ENCODE data around the gene MERTK. TPM values are rescaled to one million over a fixed set of nuclear protein-coding genes. Genes with fewer than 3 reads are reported as not detected.
A peak's percentile ranks its signal among the peaks of the same experiment; 100 is the strongest.

MERTK gene
- total and polyA plus RNA-seq, 2 experiments from 2014 or later, result 16.4 to 29.6 TPM

DNA sequence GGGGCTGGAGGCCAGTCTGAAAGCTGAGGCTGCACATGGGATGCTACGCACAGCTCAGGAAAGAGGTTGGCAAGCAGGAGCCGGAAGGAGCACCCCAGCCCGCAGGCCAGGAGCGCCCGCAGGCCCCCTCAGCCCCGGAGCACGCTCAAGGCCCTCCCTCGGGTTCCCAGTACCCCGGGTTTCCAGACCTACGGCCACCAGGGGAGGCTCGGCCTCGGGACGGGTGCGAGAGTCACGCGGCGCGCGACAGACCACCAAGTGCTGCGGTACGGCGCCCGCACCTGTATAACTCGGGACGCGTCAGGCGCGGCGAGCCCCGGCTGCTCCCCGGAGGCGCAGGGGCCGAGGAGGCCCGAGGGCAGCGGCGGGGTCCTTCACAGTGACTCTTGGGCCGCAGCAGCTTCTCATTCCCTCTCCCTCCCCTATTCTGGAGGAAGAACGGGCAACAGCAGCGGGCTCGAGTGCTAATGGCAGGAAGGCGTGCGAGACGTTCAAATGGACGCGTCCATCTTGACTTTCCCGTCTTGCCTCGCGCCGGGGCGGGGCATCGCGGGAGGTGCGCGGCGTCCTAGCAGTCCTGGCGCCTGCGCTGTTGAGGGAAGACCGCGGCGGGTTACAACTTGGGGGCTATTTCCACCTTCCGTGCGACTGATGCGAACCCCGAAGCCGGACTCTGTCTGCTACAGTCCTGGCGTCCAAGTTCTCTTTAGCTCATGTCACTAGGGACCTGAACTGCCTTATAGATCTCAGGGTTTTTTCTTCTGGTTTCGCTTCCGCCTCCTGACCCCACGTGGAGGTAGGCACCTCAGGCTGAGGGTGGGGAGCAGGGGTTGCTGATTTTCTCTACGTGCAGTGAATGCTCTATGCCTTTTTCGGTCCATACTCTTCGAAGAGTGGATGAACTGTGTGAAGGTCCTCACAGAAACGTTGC is 14.5 kb upstream of the MERTK start, which contains the start of gene ANAPC1:
TSS of gene ANAPC1 (minus strand) at position 533 of the 931 bp plus-strand sequence. CDS start 3,368 bp downstream, outside the sequence.
- no peaks in the 10 kb centered on the region for H3K9me2 ChIP-seq (replicated peaks; ENCODE audit: insufficient read depth)
- H3K4me2 ChIP-seq, result peak within 1 kb of the TSS; percentile 95
- H4K20me1 ChIP-seq (ENCODE audit: insufficient read depth, poor library complexity, severe bottlenecking), result peaks cover 2% of the 10 kb centered on the region
- peak within 1 kb of the TSS; percentile 82 for H2AFZ ChIP-seq
- H3K27ac ChIP-seq, result peak within 1 kb of the TSS; percentile 88
- peak within 1 kb of the TSS; percentile 96 for H3K4me3 ChIP-seq
- peaks cover 24% of the 10 kb centered on the region for H3K79me2 ChIP-seq
- H3K4me1 ChIP-seq (ENCODE audit: insufficient read depth), result no peaks in the 10 kb centered on the region
- WGBS (ENCODE audit: low lambda C conversion rate, missing lambda C conversion rate), result under 1% methylated on average over 73 of the region's 73 CpGs
- H3K27me3 ChIP-seq, result no peaks in the 10 kb centered on the region
- H3K36me3 ChIP-seq (replicated peaks; ENCODE audit: insufficient read depth, low read depth), result no peaks in the 10 kb centered on the region
- H3K9me3 ChIP-seq (ENCODE audit: low read depth), result no peaks in the 10 kb centered on the region
- TF ChIP-seq CTCF (IDR thresholded peaks at IDR 0.05; ENCODE audit: poor library complexity) (no peak), EZH2 (IDR thresholded peaks at IDR 0.05; ENCODE audit: borderline replicate concordance) (no peak), EZH2phosphoT487 (IDR thresholded peaks at IDR 0.05; ENCODE audit: low read depth, severe bottlenecking, unreplicated experiment) (no peak)
- DNase-seq (ENCODE audit: low spot score), result peak; percentile 94

- 31% methylated on average over 11 of the region's 11 CpGs for WGBS (ENCODE audit: low lambda C conversion rate, missing lambda C conversion rate)
- TF ChIP-seq CTCF (IDR thresholded peaks at IDR 0.05; ENCODE audit: poor library complexity) (peak; percentile 5), EZH2phosphoT487 (IDR thresholded peaks at IDR 0.05; ENCODE audit: low read depth, severe bottlenecking, unreplicated experiment) (no peak), EZH2 (IDR thresholded peaks at IDR 0.05; ENCODE audit: borderline replicate concordance) (no peak)
- Histone ChIP-seq H3K79me2 (peaks cover 24% of the 10 kb centered on the region), H3K4me1 (ENCODE audit: insufficient read depth) (no peaks in the 10 kb centered on the region), H3K27ac (peak overlapping the region; percentile 88), H3K36me3 (replicated peaks; ENCODE audit: insufficient read depth, low read depth) (no peaks in the 10 kb centered on the region), H3K27me3 (no peaks in the 10 kb centered on the region), H3K9me3 (ENCODE audit: low read depth) (no peaks in the 10 kb centered on the region), H3K4me2 (peak overlapping the region; percentile 79), H4K20me1 (ENCODE audit: insufficient read depth, poor library complexity, severe bottlenecking) (peaks cover 2% of the 10 kb centered on the region), H3K9me2 (replicated peaks; ENCODE audit: insufficient read depth) (no peaks in the 10 kb centered on the region), H2AFZ (peak overlapping the region; percentile 82), H3K4me3 (peak overlapping the region; percentile 96)
- DNase-seq (ENCODE audit: low spot score), result no peak
Measured at GRCh38 chr2:111884592-111884964, 13.8 kb upstream of the MERTK start.

DNA sequence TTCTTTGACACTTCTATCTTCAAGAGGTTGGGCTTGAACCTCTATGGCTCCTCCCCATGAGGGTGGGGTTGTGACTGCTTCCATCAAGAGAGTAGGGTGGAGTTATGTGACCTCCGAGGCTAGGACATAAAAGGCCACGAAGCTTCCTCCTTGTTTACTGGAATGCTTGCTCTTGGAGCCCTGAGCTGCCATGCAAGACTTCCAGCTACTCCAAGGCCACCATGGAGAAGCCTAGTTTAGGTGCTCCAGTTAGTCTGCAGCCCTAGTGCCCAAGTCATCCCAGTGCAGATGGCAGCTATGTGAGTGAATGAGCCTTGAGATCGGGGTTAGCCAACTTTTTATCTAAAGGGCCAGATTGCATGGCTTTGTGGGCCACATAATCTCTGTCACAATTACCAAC is 2.4 kb upstream of the MERTK start:
- Histone ChIP-seq H3K4me2 (no peak overlapping the region), H4K20me1 (ENCODE audit: insufficient read depth, poor library complexity, severe bottlenecking) (no peaks in the 10 kb centered on the region), H3K9me2 (replicated peaks; ENCODE audit: insufficient read depth) (no peaks in the 10 kb centered on the region), H3K9me3 (ENCODE audit: low read depth) (no peaks in the 10 kb centered on the region), H3K79me2 (peaks cover 25% of the 10 kb centered on the region), H3K36me3 (replicated peaks; ENCODE audit: insufficient read depth, low read depth) (no peaks in the 10 kb centered on the region), H2AFZ (no peak overlapping the region), H3K27me3 (no peaks in the 10 kb centered on the region), H3K4me3 (no peak overlapping the region), H3K27ac (no peak overlapping the region), H3K4me1 (ENCODE audit: insufficient read depth) (peaks cover 9% of the 10 kb centered on the region)
- 60% methylated on average over 3 of the region's 3 CpGs for WGBS (ENCODE audit: low lambda C conversion rate, missing lambda C conversion rate)
- DNase-seq (ENCODE audit: low spot score), result no peak
- TF ChIP-seq EZH2phosphoT487 (IDR thresholded peaks at IDR 0.05; ENCODE audit: low read depth, severe bottlenecking, unreplicated experiment) (no peak), EZH2 (IDR thresholded peaks at IDR 0.05; ENCODE audit: borderline replicate concordance) (no peak), CTCF (IDR thresholded peaks at IDR 0.05; ENCODE audit: poor library complexity) (no peak)

Measured in hepatocyte (in vitro differentiated cells).